IMR-90 (cell line): Measurements from ENCODE around the gene IGFBPL1. TPM values are rescaled to one million over a fixed set of nuclear protein-coding genes. Genes with fewer than 3 reads are reported as not detected.

ENCODE experiments used
- ATAC-seq: fragments of 200-7000 bp; cut with Tn5 transposase; 2 replicates; pipeline ENCODE4 v1.9.1; 2020; ENCODE audit warnings: low read depth, mild to moderate bottlenecking, moderate library complexity
- BruUV-seq: library from RNA; stranded (reverse); fragments of 400-500 nt; replicated peaks from 2 replicates; lab custom pipeline; 2021; lab: Mats Ljungman, UMichigan
- CTCF ChIA-PET: fragments of 300-600 bp; formaldehyde crosslinking; extraction: SDS; loops from one replicate; lab custom pipeline; 2021; ENCODE audit warnings: antibody characterized with exemption; lab: Yijun Ruan, JAX
- POLR2A ChIA-PET: fragments of 300-600 bp; sonication (Branson Sonifier 250); formaldehyde crosslinking; loops from one replicate; lab custom pipeline; 2022; ENCODE audit warnings: antibody characterized with exemption; ENCODE audit not compliant: unreplicated experiment; lab: Charles Lee
- DNase-seq: peaks from one replicate; pipeline ENCODE4 v3.0.0; 2013
- H2AFZ ChIP-seq: replicated peaks from 2 replicates; pipeline ENCODE3; 2013; ENCODE audit warnings: low read length, mild to moderate bottlenecking; ENCODE audit not compliant: poor library complexity
- H2AK5ac ChIP-seq: 2 replicates; pipeline ENCODE4 v1.6.1; 2013; ENCODE audit warnings: low read depth, low read length, inconsistent platforms
- H2AK9ac ChIP-seq: replicated peaks from 2 replicates; pipeline ENCODE3; 2013; ENCODE audit warnings: mild to moderate bottlenecking, low read depth, low read length, moderate library complexity; ENCODE audit not compliant: poor library complexity
- H2BK120ac ChIP-seq: 2 replicates; pipeline ENCODE4 v1.6.1; 2013; ENCODE audit warnings: low read depth, low read length, inconsistent platforms
- H2BK15ac ChIP-seq: 3 replicates; pipeline ENCODE4 v1.6.1; 2013; ENCODE audit warnings: low read depth, low read length, inconsistent platforms
- H2BK20ac ChIP-seq: 2 replicates; pipeline ENCODE4 v1.6.1; 2013; ENCODE audit warnings: low read depth, mild to moderate bottlenecking, inconsistent platforms, low read length, moderate library complexity
- H2BK5ac ChIP-seq: 2 replicates; pipeline ENCODE4 v1.6.1; 2013; ENCODE audit warnings: mild to moderate bottlenecking, low read depth, low read length, inconsistent platforms; ENCODE audit not compliant: poor library complexity, severe bottlenecking
- H3K14ac ChIP-seq: replicated peaks from 2 replicates; pipeline ENCODE4 v1.6.1; 2013; ENCODE audit warnings: low read depth, low read length, inconsistent platforms
- H3K18ac ChIP-seq: 2 replicates; pipeline ENCODE4 v1.6.1; 2013; ENCODE audit warnings: low read depth, low read length, control low read depth
- H3K23ac ChIP-seq: 2 replicates; pipeline ENCODE4 v1.6.1; 2013; ENCODE audit warnings: low read depth, low read length, inconsistent platforms
- H3K27ac ChIP-seq: 2 replicates; pipeline ENCODE4 v1.5.1; 2013; ENCODE audit warnings: mild to moderate bottlenecking, control low read depth, low read length; ENCODE audit not compliant: insufficient read depth
- H3K27me3 ChIP-seq: 2 replicates; pipeline ENCODE4 v1.6.1; 2013; ENCODE audit warnings: low read length; ENCODE audit not compliant: control insufficient read depth, insufficient read depth
- H3K36me3 ChIP-seq: 2 replicates; pipeline ENCODE4 v1.6.1; 2013; ENCODE audit warnings: low read length, mixed read lengths; ENCODE audit not compliant: control insufficient read depth, insufficient read depth
- H3K4ac ChIP-seq: 2 replicates; pipeline ENCODE4 v1.6.1; 2013; ENCODE audit warnings: low read depth, low read length, inconsistent platforms
- H3K4me1 ChIP-seq: 2 replicates; pipeline ENCODE4 v1.6.1; 2013; ENCODE audit warnings: low read length, mixed read lengths; ENCODE audit not compliant: control insufficient read depth, insufficient read depth
- H3K4me2 ChIP-seq: 2 replicates; pipeline ENCODE4 v1.6.1; 2013; ENCODE audit warnings: low read depth, mild to moderate bottlenecking, control low read depth, low read length, moderate library complexity
- H3K4me3 ChIP-seq: 2 replicates; pipeline ENCODE4 v1.5.1; 2013; ENCODE audit warnings: low read depth, mild to moderate bottlenecking, control low read depth, low read length, moderate library complexity; ENCODE audit not compliant: insufficient read depth
- H3K56ac ChIP-seq: 2 replicates; pipeline ENCODE4 v1.6.1; 2013; ENCODE audit warnings: low read length, inconsistent platforms; ENCODE audit not compliant: insufficient read depth; ENCODE audit errors: extremely low read depth
- H3K79me1 ChIP-seq, 2 experiments: 2 replicates each; pipeline ENCODE4 v1.6.1; 2013; ENCODE audit warnings: low read length in 2 of 2, inconsistent platforms in 1 of 2, low read depth in 1 of 2
- H3K9ac ChIP-seq: 2 replicates; pipeline ENCODE4 v1.6.1; 2013; ENCODE audit warnings: low read depth, low read length, control low read depth
- H3K9me1 ChIP-seq: 2 replicates; pipeline ENCODE4 v1.6.1; 2013; ENCODE audit warnings: low read length, inconsistent platforms; ENCODE audit not compliant: insufficient read depth
- H3K9me3 ChIP-seq: 2 replicates; pipeline ENCODE4 v1.6.1; 2013; ENCODE audit warnings: low read length; ENCODE audit not compliant: control insufficient read depth, insufficient read depth
- H4K20me1 ChIP-seq: 2 replicates; pipeline ENCODE4 v1.6.1; 2013; ENCODE audit warnings: low read length, inconsistent platforms; ENCODE audit not compliant: insufficient read depth
- H4K5ac ChIP-seq: 2 replicates; pipeline ENCODE4 v1.6.1; 2013; ENCODE audit warnings: mild to moderate bottlenecking, low read depth, low read length, control low read depth
- H4K8ac ChIP-seq, 2 experiments: 2 replicates each; pipeline ENCODE4 v1.6.1; 2013; ENCODE audit warnings: low read depth in 2 of 2, low read length in 2 of 2, control low read depth in 1 of 2, inconsistent platforms in 1 of 2
- H4K91ac ChIP-seq: 2 replicates; pipeline ENCODE4 v1.6.1; 2013; ENCODE audit warnings: low read depth, low read length, inconsistent platforms; ENCODE audit not compliant: insufficient read depth
- BHLHE40 ChIP-seq: fragments of 150-350 bp; IDR thresholded peaks from 2 replicates; pipeline ENCODE4 v1.6.1; 2016; ENCODE audit warnings: mild to moderate bottlenecking, low read depth, low read length
- CEBPB ChIP-seq: IDR thresholded peaks from 2 replicates; pipeline ENCODE4 v1.6.1; 2012; ENCODE audit warnings: low read depth, low read length, improper control_type of control experiment
- CHD1 ChIP-seq: IDR thresholded peaks from 2 replicates; pipeline ENCODE4 v1.6.1; 2012; ENCODE audit warnings: low read depth, low read length, improper control_type of control experiment
- CTCF ChIP-seq: conservative IDR thresholded peaks from 2 replicates; pipeline ENCODE4 v1.5.1; 2012; ENCODE audit warnings: mild to moderate bottlenecking, low read depth, low read length, improper control_type of control experiment
- ELK1 ChIP-seq: fragments of 150-350 bp; IDR thresholded peaks from 2 replicates; pipeline ENCODE4 v1.6.1; 2016; ENCODE audit warnings: low read depth, mild to moderate bottlenecking, low read length, moderate library complexity, borderline replicate concordance
- FOS ChIP-seq: fragments of 150-350 bp; IDR thresholded peaks from 2 replicates; pipeline ENCODE4 v1.6.1; 2016; ENCODE audit warnings: low read depth, low read length
- MAFK ChIP-seq: IDR thresholded peaks from 2 replicates; pipeline ENCODE4 v1.6.1; 2012; ENCODE audit warnings: low read depth, low read length, improper control_type of control experiment
- MAZ ChIP-seq: IDR thresholded peaks from 2 replicates; pipeline ENCODE4 v1.6.1; 2012; ENCODE audit warnings: low read depth, mild to moderate bottlenecking, low read length, improper control_type of control experiment, moderate library complexity, borderline replicate concordance
- MXI1 ChIP-seq: IDR thresholded peaks from 2 replicates; pipeline ENCODE4 v1.6.1; 2012; ENCODE audit warnings: low read depth, mild to moderate bottlenecking, low read length, moderate library complexity, borderline replicate concordance
- NFE2L2 ChIP-seq: fragments of 150-350 bp; IDR thresholded peaks from 2 replicates; pipeline ENCODE4 v1.6.1; 2016; ENCODE audit warnings: low read depth, mild to moderate bottlenecking, low read length
- POLR2A ChIP-seq: IDR thresholded peaks from 2 replicates; pipeline ENCODE4 v1.6.1; 2012; ENCODE audit warnings: mild to moderate bottlenecking, low read depth, low read length
- RAD21 ChIP-seq: IDR thresholded peaks from 2 replicates; pipeline ENCODE4 v1.6.1; 2012; ENCODE audit warnings: low read length, improper control_type of control experiment
- RCOR1 ChIP-seq: IDR thresholded peaks from 2 replicates; pipeline ENCODE4 v1.6.1; 2012; ENCODE audit warnings: mild to moderate bottlenecking, low read length, improper control_type of control experiment; ENCODE audit not compliant: insufficient replicate concordance
- RFX5 ChIP-seq: IDR thresholded peaks from 2 replicates; pipeline ENCODE4 v1.8.0; 2012; ENCODE audit warnings: low read depth, mild to moderate bottlenecking, low read length, moderate library complexity
- SMC3 ChIP-seq: fragments of 150-350 bp; IDR thresholded peaks from 2 replicates; pipeline ENCODE4 v1.6.1; 2016; ENCODE audit warnings: low read depth, mild to moderate bottlenecking, antibody characterized with exemption, low read length, moderate library complexity
- USF2 ChIP-seq: fragments of 150-350 bp; IDR thresholded peaks from 2 replicates; pipeline ENCODE4 v1.6.1; 2017; ENCODE audit warnings: mild to moderate bottlenecking, antibody characterized with exemption, low read length, low read depth
- dilution Hi-C: fragments of 300-500 bp; cut with HindIII; formaldehyde crosslinking; loops from one replicate; pipeline ENCODE4 v1.14.3; 2018; ENCODE audit warnings: low sequenced_read_pairs; ENCODE audit not compliant: unreplicated experiment
- in situ Hi-C: fragments of 300-500 bp; cut with MboI; formaldehyde crosslinking; loops from 3 replicates; pipeline ENCODE4 v1.14.3; 2019; ENCODE audit warnings: low sequenced_read_pairs, inconsistent platforms, mixed read lengths
- intact Hi-C: fragments of 100-400 bp; cut with micrococcal nuclease; formaldehyde crosslinking; loops from 2 replicates; pipeline ENCODE4 v1.10.0; 2022
- polyA plus RNA-seq, 3 experiments: library from polyadenylated mRNA; depleted of rRNA; stranded (reverse); fragments of >200 nt; gene quantifications; 2 replicates each; pipeline ENCODE4 v1.2.3, GENCODE V29; 2012; ENCODE audit warnings: low replicate concordance in 1 of 3
- total RNA-seq: library from RNA; depleted of rRNA; stranded (reverse); fragments of >200 nt; gene quantifications from 2 replicates; pipeline ENCODE4 v1.2.3, GENCODE V29; 2012

IGFBPL1 gene
- total and polyA plus RNA-seq, 2 of the 4 experiments (the other 2 are of a cell fraction) = not detected

GRCh38 chr9:38451162-38451561 is 26.9 kb upstream of the IGFBPL1 start:
- Histone ChIP-seq H3K79me1 (no peaks in the 10 kb centered on the region), H3K18ac (no peak overlapping the region), H3K4ac (no peak overlapping the region), H2AFZ (no peak overlapping the region), H3K9me1 (no peaks in the 10 kb centered on the region), H2BK5ac (no peak overlapping the region), H2BK15ac (no peak overlapping the region), H3K23ac (no peak overlapping the region), H3K9me3 (no peaks in the 10 kb centered on the region), H2AK9ac (no peak overlapping the region), H3K9ac (no peak overlapping the region), H4K20me1 (no peaks in the 10 kb centered on the region), H2BK20ac (no peak overlapping the region), H3K27me3 (peaks cover 7% of the 10 kb centered on the region), H3K4me3 (no peak overlapping the region), H2AK5ac (no peak overlapping the region), H4K91ac (no peak overlapping the region), H3K56ac (no peak overlapping the region), H4K5ac (no peak overlapping the region), H3K27ac (no peak overlapping the region), H3K36me3 (no peaks in the 10 kb centered on the region), H3K4me2 (no peak overlapping the region), H2BK120ac (no peak overlapping the region), H3K4me1 (no peaks in the 10 kb centered on the region), H3K14ac (no peak overlapping the region), H4K8ac (no peak overlapping the region)
- dilution Hi-C loops = no loop called here
- CTCF ChIA-PET = interaction anchor here (0.6 kb wide), 1 partner anchor 13 kb away, joined by 4 read pairs; no protein-coding TSS in a partner anchor
- no peak for ATAC-seq
- in situ Hi-C loops = loop anchor here (10.0 kb wide), 1 partner anchor 54 kb away; no protein-coding TSS in a partner anchor
- TF ChIP-seq CEBPB = no peak
- no peak for TF ChIP-seq POLR2A
- TF ChIP-seq NFE2L2 = no peak
- no peak for TF ChIP-seq RCOR1
- no peak for TF ChIP-seq MXI1
- TF ChIP-seq RAD21 = no peak
- no peak for TF ChIP-seq MAZ
- no peak for TF ChIP-seq MAFK
- no peak for TF ChIP-seq CHD1
- no peak for TF ChIP-seq ELK1
- TF ChIP-seq CTCF = no peak
- no peak for TF ChIP-seq RFX5
- no peak for TF ChIP-seq USF2
- no peak for TF ChIP-seq SMC3
- TF ChIP-seq FOS = no peak
- no peak for TF ChIP-seq BHLHE40
- BruUV-seq = no TSS peak
- POLR2A ChIA-PET = no interaction called here
- intact Hi-C loops = no loop called here
- DNase-seq = no peak
